GM23338 (cell line): ENCODE measurements around the gene KCNJ11. TPM values are rescaled to one million over a fixed set of nuclear protein-coding genes. Genes with fewer than 3 reads are reported as not detected.

Experiments used
- ATAC-seq: fragments of 200-7000 bp; cut with Tn5 transposase; 3 replicates; pipeline ENCODE4 v1.9.1; 2020
- DNase-seq: peaks from one replicate; pipeline ENCODE4 v3.0.0-alpha.2; 2015; ENCODE audit warnings: low spot score
- H2AFZ ChIP-seq: fragments of 200-600 bp; sonication (generic); 2 replicates; pipeline ENCODE4 v1.8.0; 2016; ENCODE audit warnings: antibody characterized with exemption, mild to moderate bottlenecking, moderate library complexity
- H3F3A ChIP-seq: fragments of 200-600 bp; sonication (generic); replicated peaks from 2 replicates; pipeline ENCODE4 v1.8.0; 2017; ENCODE audit warnings: antibody characterized with exemption, mixed run types, low read depth
- H3K27ac ChIP-seq: fragments of 200-600 bp; sonication (generic); 2 replicates; pipeline ENCODE4 v1.6.1; 2016; ENCODE audit warnings: low read depth
- H3K27me3 ChIP-seq: fragments of 200-600 bp; sonication (generic); 2 replicates; pipeline ENCODE4 v1.8.0; 2016; ENCODE audit warnings: mild to moderate bottlenecking, mixed run types, moderate library complexity; ENCODE audit not compliant: insufficient read depth
- H3K36me3 ChIP-seq: fragments of 200-600 bp; sonication (generic); 2 replicates; pipeline ENCODE4 v1.8.0; 2016; ENCODE audit warnings: mild to moderate bottlenecking; ENCODE audit not compliant: insufficient read depth
- H3K4me1 ChIP-seq: fragments of 200-600 bp; sonication (generic); 2 replicates; pipeline ENCODE4 v1.8.0; 2016; ENCODE audit warnings: mild to moderate bottlenecking, moderate library complexity; ENCODE audit not compliant: insufficient read depth
- H3K4me2 ChIP-seq: fragments of 200-600 bp; sonication (generic); 2 replicates; pipeline ENCODE4 v1.7.1; 2017; ENCODE audit warnings: mixed run types
- H3K4me3 ChIP-seq: fragments of 200-600 bp; sonication (generic); 2 replicates; pipeline ENCODE4 v1.6.1; 2016; ENCODE audit warnings: mixed run types
- H3K79me2 ChIP-seq: fragments of 200-600 bp; sonication (generic); replicated peaks from 2 replicates; pipeline ENCODE4 v1.8.0; 2017; ENCODE audit warnings: mild to moderate bottlenecking; ENCODE audit not compliant: insufficient read depth
- H3K9me2 ChIP-seq: fragments of 200-600 bp; sonication (generic); 2 replicates; pipeline ENCODE4 v1.8.0; 2017; ENCODE audit not compliant: insufficient read depth
- H4K20me1 ChIP-seq: fragments of 200-600 bp; sonication (generic); replicated peaks from 2 replicates; pipeline ENCODE4 v1.8.0; 2017; ENCODE audit warnings: mild to moderate bottlenecking; ENCODE audit not compliant: insufficient read depth
- H3K27ac Mint-ChIP-seq: 2 replicates; pipeline ENCODE4 v1.8.0; 2020; ENCODE audit warnings: inconsistent platforms, mild to moderate bottlenecking, moderate library complexity, mixed read lengths
- H3K27me3 Mint-ChIP-seq: 3 replicates; pipeline ENCODE4 v1.8.0; 2022; ENCODE audit warnings: low read depth, mild to moderate bottlenecking, moderate library complexity, mixed read lengths, inconsistent platforms; ENCODE audit not compliant: insufficient read depth, poor library complexity
- H3K36me3 Mint-ChIP-seq: 3 replicates; pipeline ENCODE4 v1.8.0; 2021; ENCODE audit warnings: low read depth, mild to moderate bottlenecking, inconsistent platforms, moderate library complexity, mixed read lengths
- H3K4me1 Mint-ChIP-seq: 3 replicates; pipeline ENCODE4 v1.8.0; 2020; ENCODE audit warnings: mild to moderate bottlenecking, inconsistent platforms, mixed read lengths
- H3K4me3 Mint-ChIP-seq: 3 replicates; pipeline ENCODE4 v1.8.0; 2021; ENCODE audit warnings: moderate library complexity, mild to moderate bottlenecking, inconsistent platforms, mixed read lengths
- H3K9me3 Mint-ChIP-seq: 3 replicates; pipeline ENCODE4 v1.8.0; 2020; ENCODE audit warnings: moderate library complexity, mild to moderate bottlenecking, inconsistent platforms, mixed read lengths
- CREB1 ChIP-seq: fragments of 250-450 bp; sonication (Bioruptor Pico); IDR thresholded peaks from 2 replicates; pipeline ENCODE4 v1.5.0; 2020; ENCODE audit warnings: low read depth, mild to moderate bottlenecking, moderate library complexity
- EZH2 ChIP-seq: fragments of 200-600 bp; sonication (generic); IDR thresholded peaks from one replicate; pipeline ENCODE4 v1.8.0; 2017; ENCODE audit warnings: antibody characterized with exemption, mild to moderate bottlenecking, low read depth; ENCODE audit not compliant: unreplicated experiment
- EZH2phosphoT487 ChIP-seq: fragments of 200-600 bp; sonication (generic); IDR thresholded peaks from one replicate; pipeline ENCODE4 v1.8.1; 2018; ENCODE audit warnings: antibody characterized with exemption; ENCODE audit not compliant: unreplicated experiment
- JUNB ChIP-seq: IDR thresholded peaks from one replicate; pipeline ENCODE4 v1.6.1; 2016; ENCODE audit warnings: antibody characterized with exemption; ENCODE audit not compliant: unreplicated experiment
- NANOG ChIP-seq: IDR thresholded peaks from 2 replicates; pipeline ENCODE4 v1.6.1; 2016; ENCODE audit warnings: antibody characterized with exemption, borderline replicate concordance
- POLR2AphosphoS5 ChIP-seq: IDR thresholded peaks from 2 replicates; pipeline ENCODE4 v1.6.1; 2016; ENCODE audit warnings: antibody characterized with exemption, low read depth
- STAT1 ChIP-seq: IDR thresholded peaks from one replicate; pipeline ENCODE4 v1.6.1; 2016; ENCODE audit warnings: antibody characterized with exemption; ENCODE audit not compliant: unreplicated experiment
- ZNF114 ChIP-seq: fragments of 250-450 bp; sonication (Bioruptor Pico); IDR thresholded peaks from 2 replicates; pipeline ENCODE4 v1.5.0; 2020; ENCODE audit warnings: mild to moderate bottlenecking, moderate library complexity
- ZNF331 ChIP-seq: fragments of 250-450 bp; sonication (Bioruptor Pico); IDR thresholded peaks from 2 replicates; pipeline ENCODE4 v1.5.0; 2020; ENCODE audit warnings: low read depth, mild to moderate bottlenecking, moderate library complexity
- polyA plus RNA-seq: library from polyadenylated mRNA; unstranded; fragments of >200 nt; fragmentation: Nextera tagmentation; extraction: Ambion mirVana; gene quantifications from 2 replicates; pipeline ENCODE4 v1.2.1, GENCODE V29; 2016
- total RNA-seq: library from RNA; depleted of rRNA; stranded (reverse); fragments of >200 nt; shearing (Covaris generic); gene quantifications from 2 replicates; pipeline ENCODE4 v1.2.3, GENCODE V29; 2014
- TF ChIP-seq, protein P1 (sequence below), 2 experiments: fragments of 200-600 bp in 1 of 2; sonication (generic) in 1 of 2; conservative IDR thresholded peaks; 2 replicates each; pipeline versions ENCODE4 v1.5.1 to v1.6.1; 2016 to 2017; ENCODE audit warnings: antibody characterized with exemption in 2 of 2, low read depth in 2 of 2, mild to moderate bottlenecking in 2 of 2, moderate library complexity in 1 of 2
- TF ChIP-seq, protein P2 (sequence below): IDR thresholded peaks from 2 replicates; pipeline ENCODE4 v1.6.1; 2016; ENCODE audit warnings: antibody characterized with exemption
- TF ChIP-seq, protein P3 (sequence below): IDR thresholded peaks from one replicate; pipeline ENCODE4 v1.6.1; 2018; ENCODE audit warnings: antibody characterized with exemption; ENCODE audit not compliant: unreplicated experiment

Gene KCNJ11
- total and polyA plus RNA-seq, 2 experiments from 2014 or later: 0.89 to 7.9 TPM

DNA sequence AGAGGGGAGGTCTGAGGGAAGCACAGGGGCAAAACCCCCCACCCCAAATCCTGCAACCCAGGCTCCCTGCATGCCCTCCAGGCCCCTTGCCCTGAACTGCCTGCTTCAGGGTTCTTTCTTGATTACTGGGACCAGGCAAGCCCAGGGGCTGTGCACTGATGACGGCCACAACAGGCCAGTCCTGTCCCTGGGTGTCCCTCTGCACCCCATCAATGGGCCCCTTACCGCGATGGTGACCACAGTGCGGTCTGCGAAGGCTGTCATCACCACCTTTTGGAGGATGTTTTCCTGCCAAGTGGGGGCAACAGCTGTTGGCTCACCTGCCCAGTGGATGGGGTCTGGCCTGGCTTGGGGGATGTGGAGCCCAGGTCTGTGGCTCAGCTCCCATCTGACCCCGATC is 5.0 kb upstream of the KCNJ11 start:
- no peak overlapping the region for H3K27ac Mint-ChIP-seq
- no peaks in the 10 kb centered on the region for H3K36me3 Mint-ChIP-seq
- Histone ChIP-seq H4K20me1 (no peaks in the 10 kb centered on the region), H3K9me2 (no peaks in the 10 kb centered on the region), H3K27me3 (no peaks in the 10 kb centered on the region), H3K4me1 (peaks cover 7% of the 10 kb centered on the region; the same call in 1 of the 2 replicates), H3K36me3 (no peaks in the 10 kb centered on the region), H3K27ac (no peak overlapping the region), H3K79me2 (no peaks in the 10 kb centered on the region), H2AFZ (no peak overlapping the region), H3K4me3 (no peak overlapping the region), H3K4me2 (no peak overlapping the region), H3F3A (no peaks in the 10 kb centered on the region)
- no peak for TF ChIP-seq ZNF331
- TF ChIP-seq STAT1: no peak
- TF ChIP-seq EZH2: no peak
- TF ChIP-seq ZNF114 (CRISPR knock-in tag): no peak
- no peak for TF ChIP-seq CREB1
- TF ChIP-seq, protein P1, sequence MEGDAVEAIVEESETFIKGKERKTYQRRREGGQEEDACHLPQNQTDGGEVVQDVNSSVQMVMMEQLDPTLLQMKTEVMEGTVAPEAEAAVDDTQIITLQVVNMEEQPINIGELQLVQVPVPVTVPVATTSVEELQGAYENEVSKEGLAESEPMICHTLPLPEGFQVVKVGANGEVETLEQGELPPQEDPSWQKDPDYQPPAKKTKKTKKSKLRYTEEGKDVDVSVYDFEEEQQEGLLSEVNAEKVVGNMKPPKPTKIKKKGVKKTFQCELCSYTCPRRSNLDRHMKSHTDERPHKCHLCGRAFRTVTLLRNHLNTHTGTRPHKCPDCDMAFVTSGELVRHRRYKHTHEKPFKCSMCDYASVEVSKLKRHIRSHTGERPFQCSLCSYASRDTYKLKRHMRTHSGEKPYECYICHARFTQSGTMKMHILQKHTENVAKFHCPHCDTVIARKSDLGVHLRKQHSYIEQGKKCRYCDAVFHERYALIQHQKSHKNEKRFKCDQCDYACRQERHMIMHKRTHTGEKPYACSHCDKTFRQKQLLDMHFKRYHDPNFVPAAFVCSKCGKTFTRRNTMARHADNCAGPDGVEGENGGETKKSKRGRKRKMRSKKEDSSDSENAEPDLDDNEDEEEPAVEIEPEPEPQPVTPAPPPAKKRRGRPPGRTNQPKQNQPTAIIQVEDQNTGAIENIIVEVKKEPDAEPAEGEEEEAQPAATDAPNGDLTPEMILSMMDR (conservative IDR thresholded peaks at IDR 0.05; ENCODE audit: low read depth in 2 of 2): 0 out of 4 replicates have a peak, but pooled peaks of 1 of the 2 experiments have one; percentile 12
- no peak for TF ChIP-seq NANOG
- TF ChIP-seq, protein P2, sequence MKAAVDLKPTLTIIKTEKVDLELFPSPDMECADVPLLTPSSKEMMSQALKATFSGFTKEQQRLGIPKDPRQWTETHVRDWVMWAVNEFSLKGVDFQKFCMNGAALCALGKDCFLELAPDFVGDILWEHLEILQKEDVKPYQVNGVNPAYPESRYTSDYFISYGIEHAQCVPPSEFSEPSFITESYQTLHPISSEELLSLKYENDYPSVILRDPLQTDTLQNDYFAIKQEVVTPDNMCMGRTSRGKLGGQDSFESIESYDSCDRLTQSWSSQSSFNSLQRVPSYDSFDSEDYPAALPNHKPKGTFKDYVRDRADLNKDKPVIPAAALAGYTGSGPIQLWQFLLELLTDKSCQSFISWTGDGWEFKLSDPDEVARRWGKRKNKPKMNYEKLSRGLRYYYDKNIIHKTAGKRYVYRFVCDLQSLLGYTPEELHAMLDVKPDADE: no peak
- no peak for ATAC-seq
- H3K4me3 Mint-ChIP-seq: no peak overlapping the region
- DNase-seq: no peak
- H3K27me3 Mint-ChIP-seq: peaks cover 12% of the 10 kb centered on the region
- no peaks in the 10 kb centered on the region for H3K9me3 Mint-ChIP-seq
- peaks cover 8% of the 10 kb centered on the region; the same call in 2 of the 3 replicates for H3K4me1 Mint-ChIP-seq

DNA sequence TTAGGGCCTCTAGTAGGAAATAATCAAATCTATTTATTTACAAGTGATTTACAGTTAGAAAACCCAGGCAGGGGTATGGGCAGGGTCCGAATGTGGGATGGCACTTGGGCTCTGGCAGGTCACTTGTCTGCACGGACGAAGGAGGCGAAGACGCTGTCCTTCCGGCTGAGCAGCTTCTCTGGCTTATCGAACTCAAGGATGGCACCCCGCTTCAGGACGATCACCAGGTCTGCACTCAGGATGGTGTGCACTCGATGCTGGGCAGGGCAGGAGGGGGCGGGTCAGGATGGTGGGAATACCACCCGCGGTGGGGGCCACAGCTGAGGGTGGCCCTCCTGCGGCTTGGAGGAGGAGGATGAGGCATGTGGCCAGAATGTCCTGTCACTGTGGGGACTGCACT is 4.4 kb upstream of the KCNJ11 start:
- no peak for DNase-seq
- no peaks in the 10 kb centered on the region for H3K9me3 Mint-ChIP-seq

More for the DNA sequence above, 4.4 kb upstream of the KCNJ11 start:
- Histone ChIP-seq H3K9me2 (no peaks in the 10 kb centered on the region), H2AFZ (no peak overlapping the region), H3K36me3 (no peaks in the 10 kb centered on the region), H3K79me2 (no peaks in the 10 kb centered on the region), H3F3A (no peaks in the 10 kb centered on the region), H3K27ac (no peak overlapping the region), H3K4me1 (peaks cover 7% of the 10 kb centered on the region; the same call in 1 of the 2 replicates), H3K27me3 (no peaks in the 10 kb centered on the region), H4K20me1 (no peaks in the 10 kb centered on the region), H3K4me3 (no peak overlapping the region), H3K4me2 (no peak overlapping the region)
- Mint-ChIP-seq H3K36me3 (no peaks in the 10 kb centered on the region), H3K27ac (no peak overlapping the region), H3K4me3 (no peak overlapping the region), H3K4me1 (peaks cover 8% of the 10 kb centered on the region; the same call in 2 of the 3 replicates), H3K27me3 (peaks cover 13% of the 10 kb centered on the region)
- TF ChIP-seq, protein P3, sequence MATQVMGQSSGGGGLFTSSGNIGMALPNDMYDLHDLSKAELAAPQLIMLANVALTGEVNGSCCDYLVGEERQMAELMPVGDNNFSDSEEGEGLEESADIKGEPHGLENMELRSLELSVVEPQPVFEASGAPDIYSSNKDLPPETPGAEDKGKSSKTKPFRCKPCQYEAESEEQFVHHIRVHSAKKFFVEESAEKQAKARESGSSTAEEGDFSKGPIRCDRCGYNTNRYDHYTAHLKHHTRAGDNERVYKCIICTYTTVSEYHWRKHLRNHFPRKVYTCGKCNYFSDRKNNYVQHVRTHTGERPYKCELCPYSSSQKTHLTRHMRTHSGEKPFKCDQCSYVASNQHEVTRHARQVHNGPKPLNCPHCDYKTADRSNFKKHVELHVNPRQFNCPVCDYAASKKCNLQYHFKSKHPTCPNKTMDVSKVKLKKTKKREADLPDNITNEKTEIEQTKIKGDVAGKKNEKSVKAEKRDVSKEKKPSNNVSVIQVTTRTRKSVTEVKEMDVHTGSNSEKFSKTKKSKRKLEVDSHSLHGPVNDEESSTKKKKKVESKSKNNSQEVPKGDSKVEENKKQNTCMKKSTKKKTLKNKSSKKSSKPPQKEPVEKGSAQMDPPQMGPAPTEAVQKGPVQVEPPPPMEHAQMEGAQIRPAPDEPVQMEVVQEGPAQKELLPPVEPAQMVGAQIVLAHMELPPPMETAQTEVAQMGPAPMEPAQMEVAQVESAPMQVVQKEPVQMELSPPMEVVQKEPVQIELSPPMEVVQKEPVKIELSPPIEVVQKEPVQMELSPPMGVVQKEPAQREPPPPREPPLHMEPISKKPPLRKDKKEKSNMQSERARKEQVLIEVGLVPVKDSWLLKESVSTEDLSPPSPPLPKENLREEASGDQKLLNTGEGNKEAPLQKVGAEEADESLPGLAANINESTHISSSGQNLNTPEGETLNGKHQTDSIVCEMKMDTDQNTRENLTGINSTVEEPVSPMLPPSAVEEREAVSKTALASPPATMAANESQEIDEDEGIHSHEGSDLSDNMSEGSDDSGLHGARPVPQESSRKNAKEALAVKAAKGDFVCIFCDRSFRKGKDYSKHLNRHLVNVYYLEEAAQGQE: no peak
- no peak for TF ChIP-seq EZH2phosphoT487
- no peak for TF ChIP-seq JUNB
- no peak for TF ChIP-seq POLR2AphosphoS5
- no peak for TF ChIP-seq NANOG
- TF ChIP-seq STAT1: no peak
- TF ChIP-seq CREB1: no peak
- TF ChIP-seq, protein P2: no peak
- no peak for TF ChIP-seq ZNF114 (CRISPR knock-in tag)
- no peak for ATAC-seq
